Kidney (tissue), 14 donors: ENCODE results near the gene LUZP2. TPM values are rescaled to one million over a fixed set of nuclear protein-coding genes. Genes with fewer than 3 reads are reported as not detected.

Experiments used
- DNase-seq, 5 donors: peaks; one replicate each; pipeline ENCODE4 v3.0.0-alpha.2; 2013 to 2020
- FAIRE-seq: peaks from 2 replicates; lab custom pipeline; 2012; peaks lifted over from hg19 to GRCh38; lab: Jason Lieb, UNC
- H3K27ac ChIP-seq, 2 donors: one replicate each; pipeline ENCODE4 v1.7.0; 2013; ENCODE audit warnings: low read depth in 2 of 2, low read length in 2 of 2, inconsistent platforms in 1 of 2
- H3K27me3 ChIP-seq: one replicate; pipeline ENCODE4 v1.7.1; 2013; ENCODE audit warnings: low read length, inconsistent platforms; ENCODE audit not compliant: control insufficient read depth, insufficient read depth
- H3K36me3 ChIP-seq, 3 donors: one replicate each; pipeline versions ENCODE4 v1.7.0 to v1.7.1; 2013; ENCODE audit warnings: low read length in 3 of 3, control low read depth in 1 of 3, inconsistent platforms in 1 of 3; ENCODE audit not compliant: insufficient read depth in 3 of 3, control insufficient read depth in 2 of 3
- H3K4me1 ChIP-seq, 3 donors: one replicate each; pipeline versions ENCODE4 v1.7.0 to v1.7.1; 2013; ENCODE audit warnings: low read length in 3 of 3, inconsistent platforms in 1 of 3, low read depth in 1 of 3; ENCODE audit not compliant: control insufficient read depth in 2 of 3, insufficient read depth in 2 of 3
- H3K4me3 ChIP-seq, 3 donors: one replicate each; pipeline versions ENCODE4 v1.7.0 to v1.8.1; 2013; ENCODE audit warnings: low read length in 3 of 3, control low read depth in 1 of 3, inconsistent platforms in 1 of 3
- H3K9ac ChIP-seq, 3 donors: one replicate each; pipeline versions ENCODE4 v1.7.0 to v1.7.1; 2013; ENCODE audit warnings: low read length in 3 of 3, control low read depth in 1 of 3, inconsistent platforms in 1 of 3
- H3K9me3 ChIP-seq, 3 donors: one replicate each; pipeline versions ENCODE4 v1.7.0 to v1.7.1; 2013; ENCODE audit warnings: low read length in 3 of 3, control low read depth in 1 of 3, inconsistent platforms in 1 of 3; ENCODE audit not compliant: control insufficient read depth in 2 of 3, insufficient read depth in 1 of 3
- CTCF ChIP-seq: IDR thresholded peaks from 3 replicates; pipeline ENCODE4 v1.5.1; 2012; ENCODE audit warnings: mild to moderate bottlenecking, moderate library complexity, borderline replicate concordance; ENCODE audit not compliant: insufficient read depth; ENCODE audit errors: extremely low read depth
- intact Hi-C: fragments of 100-400 bp; cut with DNase I; formaldehyde crosslinking; loops from one replicate; pipeline ENCODE4 v1.11.1; 2022
- polyA plus RNA-seq: library from polyadenylated mRNA; stranded (reverse); fragments of 350-450 nt; fragmentation: Illumina TruSeq; extraction: RNeasy Lipid Tissue Mini Kit (QIAGEN cat#74804); gene quantifications from one replicate; pipeline ENCODE4 v1.2.3, GENCODE V29; 2014; ENCODE audit warnings: low read depth, low replicate concordance; ENCODE audit not compliant: insufficient read depth
- total RNA-seq: library from RNA; stranded (reverse); fragmentation: NEBNext Ultra II Directional; extraction: Animal tissue kit (Norgen Biotek cat#: 25700); gene quantifications from one replicate; pipeline ENCODE4 v1.2.1, GENCODE V29; 2021
- donor health status: control.
- donor health status: control.
- donor health status: control.
- donor health status: control.
- donor health status: control.
- donor health status: DM: yes; HTN: yes; CAD: no.
- donor health status: Normal renal cell carcinoma (clear cell type).

LUZP2 gene
- total and polyA plus RNA-seq, 2 donors from 2014 or later = 0.19 TPM; not detected in 1

GRCh38 chr11:24524156-24524555 is 27.3 kb downstream of the LUZP2 start:
- intact Hi-C loops = no loop called here
- H3K9me3 ChIP-seq = no peaks in the 10 kb centered on the region
- no peak for TF ChIP-seq CTCF
- H3K9ac ChIP-seq = no peak overlapping the region
- H3K36me3 ChIP-seq = no peaks in the 10 kb centered on the region
- no peak overlapping the region for H3K4me3 ChIP-seq
- no peak overlapping the region for H3K27ac ChIP-seq
- H3K4me1 ChIP-seq = peaks cover 0 to 12% (median 2%) of the 10 kb centered on the region in 3 donors
- no peaks in the 10 kb centered on the region for H3K27me3 ChIP-seq
- FAIRE-seq (no peak), DNase-seq (no peak)

GRCh38 chr11:24531528-24531927 is 34.7 kb downstream of the LUZP2 start:
- TF ChIP-seq CTCF = no peak
- no peak for FAIRE-seq
- Histone ChIP-seq H3K27ac (no peak overlapping the region), H3K4me1 (no peaks in the 10 kb centered on the region), H3K36me3 (no peaks in the 10 kb centered on the region), H3K4me3 (no peak overlapping the region), H3K9me3 (no peaks in the 10 kb centered on the region), H3K9ac (no peak overlapping the region), H3K27me3 (no peaks in the 10 kb centered on the region)
- DNase-seq = no peak
- intact Hi-C loops = no loop called here

GRCh38 chr11:24543771-24544170 is 46.9 kb downstream of the LUZP2 start:
- H3K27ac ChIP-seq = no peak overlapping the region
- no peak overlapping the region for H3K9ac ChIP-seq
- intact Hi-C loops = no loop called here
- no peaks in the 10 kb centered on the region for H3K27me3 ChIP-seq
- peaks cover 0 to 3% (median 0%) of the 10 kb centered on the region in 3 donors for H3K9me3 ChIP-seq
- H3K36me3 ChIP-seq = no peaks in the 10 kb centered on the region
- no peaks in the 10 kb centered on the region for H3K4me1 ChIP-seq
- TF ChIP-seq CTCF = no peak
- H3K4me3 ChIP-seq = no peak overlapping the region
- FAIRE-seq (no peak), DNase-seq (no peak)

- FAIRE-seq (no peak), DNase-seq (no peak)
- no peak for TF ChIP-seq CTCF
- intact Hi-C loops = no loop called here
- Histone ChIP-seq H3K27ac (no peak overlapping the region), H3K4me1 (no peaks in the 10 kb centered on the region), H3K27me3 (no peaks in the 10 kb centered on the region), H3K36me3 (no peaks in the 10 kb centered on the region), H3K9ac (no peak overlapping the region), H3K9me3 (no peaks in the 10 kb centered on the region), H3K4me3 (no peak overlapping the region)
Measured at GRCh38 chr11:24556693-24557092, 59.8 kb downstream of the LUZP2 start.
